ENCODE data around the gene BLOC1S1. TPM values are rescaled to one million over a fixed set of nuclear protein-coding genes. Genes with fewer than 3 reads are reported as not detected.

BLOC1S1 gene
- total RNA-seq, 4 donors from 2014 or later = 72.6 to 332 (median 248) TPM

DNA sequence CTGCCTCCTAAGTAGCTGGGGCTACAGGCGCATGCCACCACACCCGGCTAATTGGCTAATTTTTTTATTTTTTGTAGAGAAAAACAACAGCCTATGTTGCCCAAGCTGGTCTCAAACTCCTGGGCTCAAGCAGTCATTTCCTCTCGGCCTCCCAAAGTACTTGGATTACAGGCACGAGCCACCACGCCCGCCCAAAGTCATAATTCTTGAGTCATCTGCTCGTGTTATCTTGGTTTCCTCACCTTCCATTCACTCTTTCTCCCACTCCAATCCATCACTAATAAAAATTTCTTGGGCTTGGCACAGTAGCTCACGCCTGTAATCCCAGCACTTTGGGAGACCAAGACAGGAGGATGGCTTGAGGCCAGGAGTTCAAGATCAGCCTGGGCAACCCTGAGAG is 40.2 kb upstream of the BLOC1S1 start:
- Histone ChIP-seq H3K9me3 (no peaks in the 10 kb centered on the region), H3K4me3 (no peak overlapping the region), H3K36me3 (no peaks in the 10 kb centered on the region), H3K27me3 (no peaks in the 10 kb centered on the region), H3K27ac (no peak overlapping the region), H3K4me1 (peaks cover 0 to 18% (median 0%) of the 10 kb centered on the region in 4 donors)
- TF ChIP-seq, protein P1, sequence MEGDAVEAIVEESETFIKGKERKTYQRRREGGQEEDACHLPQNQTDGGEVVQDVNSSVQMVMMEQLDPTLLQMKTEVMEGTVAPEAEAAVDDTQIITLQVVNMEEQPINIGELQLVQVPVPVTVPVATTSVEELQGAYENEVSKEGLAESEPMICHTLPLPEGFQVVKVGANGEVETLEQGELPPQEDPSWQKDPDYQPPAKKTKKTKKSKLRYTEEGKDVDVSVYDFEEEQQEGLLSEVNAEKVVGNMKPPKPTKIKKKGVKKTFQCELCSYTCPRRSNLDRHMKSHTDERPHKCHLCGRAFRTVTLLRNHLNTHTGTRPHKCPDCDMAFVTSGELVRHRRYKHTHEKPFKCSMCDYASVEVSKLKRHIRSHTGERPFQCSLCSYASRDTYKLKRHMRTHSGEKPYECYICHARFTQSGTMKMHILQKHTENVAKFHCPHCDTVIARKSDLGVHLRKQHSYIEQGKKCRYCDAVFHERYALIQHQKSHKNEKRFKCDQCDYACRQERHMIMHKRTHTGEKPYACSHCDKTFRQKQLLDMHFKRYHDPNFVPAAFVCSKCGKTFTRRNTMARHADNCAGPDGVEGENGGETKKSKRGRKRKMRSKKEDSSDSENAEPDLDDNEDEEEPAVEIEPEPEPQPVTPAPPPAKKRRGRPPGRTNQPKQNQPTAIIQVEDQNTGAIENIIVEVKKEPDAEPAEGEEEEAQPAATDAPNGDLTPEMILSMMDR (IDR thresholded peaks at IDR 0.05) = no peak
- no peak for TF ChIP-seq POLR2A (IDR thresholded peaks at IDR 0.05)
- peak in 1 of 3 donors; percentile 78 for DNase-seq

DNA sequence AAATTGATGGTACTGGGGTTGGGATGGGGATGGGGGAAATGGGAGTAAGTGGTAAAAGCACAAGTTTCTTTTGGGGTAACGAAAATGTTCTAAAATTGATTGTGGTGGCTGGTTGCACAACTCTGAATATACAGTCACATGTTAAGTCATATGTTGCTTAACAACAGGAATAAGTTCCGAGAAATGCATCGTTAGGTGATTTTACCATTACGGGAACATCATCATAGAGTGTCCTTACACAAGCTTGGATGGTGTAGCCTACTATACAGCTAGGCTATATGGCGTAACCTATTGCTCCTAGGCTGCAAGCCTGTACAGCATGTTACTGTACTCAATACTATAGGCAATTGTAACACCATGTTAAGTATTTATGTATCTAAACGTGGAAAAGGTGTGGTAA is 39.1 kb upstream of the BLOC1S1 start:
- peak in 1 of 3 donors; percentile 13 for DNase-seq
- Histone ChIP-seq H3K9me3 (no peaks in the 10 kb centered on the region), H3K36me3 (no peaks in the 10 kb centered on the region), H3K4me3 (no peak overlapping the region), H3K4me1 (peaks cover 0 to 16% (median 2%) of the 10 kb centered on the region in 4 donors), H3K27ac (no peak overlapping the region), H3K27me3 (no peaks in the 10 kb centered on the region)
- no peak for TF ChIP-seq POLR2A (IDR thresholded peaks at IDR 0.05)
- TF ChIP-seq, protein P1 (IDR thresholded peaks at IDR 0.05) = no peak

DNA sequence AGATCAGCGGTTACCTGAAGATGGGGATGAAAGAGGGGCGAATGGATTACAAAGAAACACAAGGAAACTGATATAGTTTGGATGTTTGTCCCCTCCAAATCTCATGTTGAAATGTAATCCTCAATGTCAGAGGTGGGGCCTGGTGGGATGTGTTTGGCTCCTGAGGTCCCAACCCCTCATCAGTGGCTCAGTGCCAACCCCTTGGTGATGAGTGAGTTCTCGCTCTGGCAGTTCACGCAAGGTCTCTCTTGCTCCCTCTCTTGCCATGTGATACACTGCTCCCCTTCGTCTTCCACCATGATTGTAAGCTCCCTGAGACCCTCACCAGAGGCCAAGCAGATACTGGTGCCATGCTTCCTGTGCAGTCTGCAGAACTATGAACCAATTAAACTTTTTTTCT is 36.2 kb upstream of the BLOC1S1 start:
- H3K27me3 ChIP-seq = no peaks in the 10 kb centered on the region
- H3K9me3 ChIP-seq = no peaks in the 10 kb centered on the region
- peaks cover 0 to 14% (median 5%) of the 10 kb centered on the region in 4 donors for H3K4me1 ChIP-seq
- H3K36me3 ChIP-seq = peaks cover 0 to 4% (median 0%) of the 10 kb centered on the region in 3 donors
- H3K27ac ChIP-seq = no peak overlapping the region
- no peak for DNase-seq
- no peak overlapping the region for H3K4me3 ChIP-seq
- TF ChIP-seq, protein P1 (IDR thresholded peaks at IDR 0.05) = no peak
- no peak for TF ChIP-seq POLR2A (IDR thresholded peaks at IDR 0.05)

DNA sequence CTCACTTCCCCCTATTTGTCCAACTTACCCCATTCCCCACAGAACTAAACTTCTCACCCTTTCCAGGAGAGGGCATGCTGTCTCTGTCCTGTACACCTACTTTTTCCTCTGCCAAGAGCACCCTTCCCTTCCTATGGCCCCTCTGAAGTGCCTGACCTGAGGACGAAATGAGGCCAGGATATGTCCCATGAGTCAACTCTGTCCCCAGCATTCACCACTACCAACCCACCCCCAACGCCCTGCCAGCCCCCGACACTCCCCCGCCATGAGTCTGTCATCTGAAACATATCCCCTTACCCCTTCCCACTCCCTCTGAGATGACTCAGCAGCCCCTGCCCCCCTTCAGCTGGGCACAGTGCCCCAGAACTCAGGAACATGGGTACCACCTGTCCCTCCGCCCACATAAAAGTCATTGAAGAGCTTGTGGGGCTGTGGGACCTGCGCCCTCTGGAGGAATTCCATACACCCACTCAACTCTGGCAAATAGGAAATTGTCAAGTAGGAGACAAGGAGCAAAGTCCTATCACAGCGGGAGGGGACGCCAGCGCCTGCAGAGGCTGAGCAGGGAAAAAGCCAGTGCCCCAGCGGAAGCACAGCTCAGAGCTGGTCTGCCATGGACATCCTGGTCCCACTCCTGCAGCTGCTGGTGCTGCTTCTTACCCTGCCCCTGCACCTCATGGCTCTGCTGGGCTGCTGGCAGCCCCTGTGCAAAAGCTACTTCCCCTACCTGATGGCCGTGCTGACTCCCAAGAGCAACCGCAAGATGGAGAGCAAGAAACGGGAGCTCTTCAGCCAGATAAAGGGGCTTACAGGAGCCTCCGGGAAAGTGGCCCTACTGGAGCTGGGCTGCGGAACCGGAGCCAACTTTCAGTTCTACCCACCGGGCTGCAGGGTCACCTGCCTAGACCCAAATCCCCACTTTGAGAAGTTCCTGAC is 34.4 kb upstream of the BLOC1S1 start:
- peaks cover 0 to 11% (median 0%) of the 10 kb centered on the region in 3 donors for H3K36me3 ChIP-seq
- peak overlapping the region; percentile 5 to 69 (median 46) for H3K27ac ChIP-seq
- TF ChIP-seq, protein P1 (IDR thresholded peaks at IDR 0.05) = peak in 4 of 6 experiments; percentile 29 to 65 (median 59)
- peak; percentile 83 to 87 for TF ChIP-seq POLR2A (IDR thresholded peaks at IDR 0.05)
- H3K4me3 ChIP-seq = peak overlapping the region in 3 of 4 donors; percentile 35 to 71 (median 58)
- no peaks in the 10 kb centered on the region for H3K9me3 ChIP-seq
- peak; percentile 21 to 88 (median 85) for DNase-seq
- no peaks in the 10 kb centered on the region for H3K27me3 ChIP-seq
- H3K4me1 ChIP-seq = peaks cover 0 to 10% (median 3%) of the 10 kb centered on the region in 4 donors

DNA sequence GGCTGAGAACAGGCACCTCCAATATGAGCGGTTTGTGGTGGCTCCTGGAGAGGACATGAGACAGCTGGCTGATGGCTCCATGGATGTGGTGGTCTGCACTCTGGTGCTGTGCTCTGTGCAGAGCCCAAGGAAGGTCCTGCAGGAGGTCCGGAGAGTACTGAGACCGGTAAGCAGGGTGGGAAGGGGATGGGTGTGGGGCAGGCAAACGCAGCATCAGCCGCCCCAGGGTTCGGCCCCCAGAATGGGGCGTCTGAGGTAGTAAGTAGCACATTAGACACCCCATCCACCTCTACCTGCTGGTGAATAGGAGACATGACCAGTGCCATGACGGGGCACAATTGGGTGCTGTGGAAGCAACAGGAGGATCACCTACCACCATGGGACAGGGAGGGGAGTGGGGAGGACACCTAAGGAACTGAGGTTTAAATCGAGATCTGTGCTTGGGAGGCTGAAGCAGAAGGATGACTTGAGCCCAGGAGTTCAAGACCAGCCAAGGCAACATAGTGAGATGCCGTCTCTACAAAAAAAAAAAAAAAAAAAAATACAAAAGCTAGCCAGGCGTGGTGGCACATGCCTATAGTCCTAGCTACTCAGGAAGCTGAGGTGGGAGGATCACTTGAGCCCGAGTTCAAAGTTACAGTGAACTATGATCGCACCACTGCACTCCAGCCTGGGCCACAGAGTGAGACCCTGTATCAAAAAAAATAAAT is 33.6 kb upstream of the BLOC1S1 start:
- TF ChIP-seq, protein P1 (IDR thresholded peaks at IDR 0.05) = peak in 1 of 6 experiments; percentile 14
- TF ChIP-seq POLR2A (IDR thresholded peaks at IDR 0.05) = no peak
- Histone ChIP-seq H3K27me3 (no peaks in the 10 kb centered on the region), H3K4me3 (peak overlapping the region in 3 of 4 donors; percentile 35 to 71 (median 58)), H3K27ac (peak overlapping the region in 3 of 4 donors; percentile 34 to 69 (median 57)), H3K9me3 (no peaks in the 10 kb centered on the region), H3K4me1 (peaks cover 0 to 10% (median 3%) of the 10 kb centered on the region in 4 donors), H3K36me3 (peaks cover 0 to 11% (median 0%) of the 10 kb centered on the region in 3 donors)
- DNase-seq = peak in 1 of 3 donors; percentile 67
